Kidney (tissue), 14 donors: ENCODE results near the gene ZMYND8. TPM values are rescaled to one million over a fixed set of nuclear protein-coding genes. Genes with fewer than 3 reads are reported as not detected.
"Not testable (repeated sequence)": the region's sequence is repeated elsewhere in the genome, so short reads cannot be mapped to it uniquely, and the experiment has no call there.

Experiments used
- DNase-seq, 5 donors: peaks; one replicate each; pipeline ENCODE4 v3.0.0-alpha.2; 2013 to 2020
- FAIRE-seq: peaks from 2 replicates; lab custom pipeline; 2012; peaks lifted over from hg19 to GRCh38; lab: Jason Lieb, UNC
- H3K27ac ChIP-seq, 2 donors: one replicate each; pipeline ENCODE4 v1.7.0; 2013; ENCODE audit warnings: low read depth in 2 of 2, low read length in 2 of 2, inconsistent platforms in 1 of 2
- H3K27me3 ChIP-seq: one replicate; pipeline ENCODE4 v1.7.1; 2013; ENCODE audit warnings: low read length, inconsistent platforms; ENCODE audit not compliant: control insufficient read depth, insufficient read depth
- H3K36me3 ChIP-seq, 3 donors: one replicate each; pipeline versions ENCODE4 v1.7.0 to v1.7.1; 2013; ENCODE audit warnings: low read length in 3 of 3, control low read depth in 1 of 3, inconsistent platforms in 1 of 3; ENCODE audit not compliant: insufficient read depth in 3 of 3, control insufficient read depth in 2 of 3
- H3K4me1 ChIP-seq, 3 donors: one replicate each; pipeline versions ENCODE4 v1.7.0 to v1.7.1; 2013; ENCODE audit warnings: low read length in 3 of 3, inconsistent platforms in 1 of 3, low read depth in 1 of 3; ENCODE audit not compliant: control insufficient read depth in 2 of 3, insufficient read depth in 2 of 3
- H3K4me3 ChIP-seq, 3 donors: one replicate each; pipeline versions ENCODE4 v1.7.0 to v1.8.1; 2013; ENCODE audit warnings: low read length in 3 of 3, control low read depth in 1 of 3, inconsistent platforms in 1 of 3
- H3K9ac ChIP-seq, 3 donors: one replicate each; pipeline versions ENCODE4 v1.7.0 to v1.7.1; 2013; ENCODE audit warnings: low read length in 3 of 3, control low read depth in 1 of 3, inconsistent platforms in 1 of 3
- H3K9me3 ChIP-seq, 3 donors: one replicate each; pipeline versions ENCODE4 v1.7.0 to v1.7.1; 2013; ENCODE audit warnings: low read length in 3 of 3, control low read depth in 1 of 3, inconsistent platforms in 1 of 3; ENCODE audit not compliant: control insufficient read depth in 2 of 3, insufficient read depth in 1 of 3
- CTCF ChIP-seq: IDR thresholded peaks from 3 replicates; pipeline ENCODE4 v1.5.1; 2012; ENCODE audit warnings: mild to moderate bottlenecking, moderate library complexity, borderline replicate concordance; ENCODE audit not compliant: insufficient read depth; ENCODE audit errors: extremely low read depth
- intact Hi-C: fragments of 100-400 bp; cut with DNase I; formaldehyde crosslinking; loops from one replicate; pipeline ENCODE4 v1.11.1; 2022
- polyA plus RNA-seq: library from polyadenylated mRNA; stranded (reverse); fragments of 350-450 nt; fragmentation: Illumina TruSeq; extraction: RNeasy Lipid Tissue Mini Kit (QIAGEN cat#74804); gene quantifications from one replicate; pipeline ENCODE4 v1.2.3, GENCODE V29; 2014; ENCODE audit warnings: low read depth, low replicate concordance; ENCODE audit not compliant: insufficient read depth
- total RNA-seq: library from RNA; stranded (reverse); fragmentation: NEBNext Ultra II Directional; extraction: Animal tissue kit (Norgen Biotek cat#: 25700); gene quantifications from one replicate; pipeline ENCODE4 v1.2.1, GENCODE V29; 2021
- donor health status: control.
- donor health status: control.
- donor health status: control.
- donor health status: control.
- donor health status: control.
- donor health status: DM: yes; HTN: yes; CAD: no.
- donor health status: Normal renal cell carcinoma (clear cell type).

The ZMYND8 gene
- total and polyA plus RNA-seq, 2 donors from 2014 or later, result 10.5 to 37.5 TPM

- peaks cover 0 to 6% (median 0%) of the 10 kb centered on the region in 3 donors for H3K4me1 ChIP-seq
- TF ChIP-seq CTCF, result no peak
- H3K27me3 ChIP-seq, result no peaks in the 10 kb centered on the region
- no peaks in the 10 kb centered on the region for H3K9me3 ChIP-seq
- no peak overlapping the region for H3K9ac ChIP-seq
- H3K4me3 ChIP-seq, result no peak overlapping the region
- H3K27ac ChIP-seq, result no peak overlapping the region
- no peak for DNase-seq
- intact Hi-C loops, result no loop called here
- FAIRE-seq, result no peak
- H3K36me3 ChIP-seq, result peaks cover 0 to 44% (median 25%) of the 10 kb centered on the region in 3 donors
These were observed 75.8 kb downstream of the ZMYND8 start for GRCh38 chr20:47280668-47281067.

- Histone ChIP-seq H3K9ac (no peak overlapping the region), H3K27ac (no peak overlapping the region), H3K36me3 (peaks cover 0 to 40% (median 22%) of the 10 kb centered on the region in 3 donors), H3K9me3 (no peaks in the 10 kb centered on the region), H3K4me3 (no peak overlapping the region), H3K4me1 (peaks cover 0 to 6% (median 0%) of the 10 kb centered on the region in 3 donors), H3K27me3 (no peaks in the 10 kb centered on the region)
- DNase-seq (peak in 3 of 5 donors; percentile 27 to 56 (median 49)), FAIRE-seq (no peak)
- intact Hi-C loops, result no loop called here
- TF ChIP-seq CTCF, result no peak
These were observed 76.3 kb downstream of the ZMYND8 start for GRCh38 chr20:47280228-47280627.

- intact Hi-C loops, result loop anchor here (5.0 kb wide), 1 partner anchor 103 kb away; no protein-coding TSS in a partner anchor
- no peak for TF ChIP-seq CTCF
- Histone ChIP-seq H3K4me3 (no peak overlapping the region), H3K4me1 (peaks cover 0 to 6% (median 5%) of the 10 kb centered on the region in 3 donors), H3K27me3 (no peaks in the 10 kb centered on the region), H3K9me3 (no peaks in the 10 kb centered on the region), H3K9ac (no peak overlapping the region), H3K27ac (peak overlapping the region in 1 of 2 donors; percentile 55), H3K36me3 (peaks cover 0 to 35% (median 18%) of the 10 kb centered on the region in 3 donors)
- DNase-seq (no peak), FAIRE-seq (no peak)
These were observed 77.6 kb downstream of the ZMYND8 start for GRCh38 chr20:47278907-47279348.

- not testable (repeated sequence) for H3K4me3 ChIP-seq, H3K4me1 ChIP-seq, H3K9ac ChIP-seq, H3K9me3 ChIP-seq, DNase-seq, FAIRE-seq, H3K27me3 ChIP-seq
- Histone ChIP-seq H3K36me3 (peaks cover 0 to 24% (median 15%) of the 10 kb centered on the region in 3 donors), H3K27ac (peak overlapping the region in 1 of 2 donors; percentile 26)
- intact Hi-C loops, result loop anchor here (5.0 kb wide), 1 partner anchor 105 kb away; no protein-coding TSS in a partner anchor
These were observed 79.0 kb downstream of the ZMYND8 start for GRCh38 chr20:47277535-47277872.
